GM12864 (cell line): ENCODE data around the gene CD151.

Source experiments
- DNase-seq: peaks from one replicate; pipeline ENCODE4 v3.0.0-alpha.2; 2011; ENCODE audit warnings: low read depth
- H3K4me3 ChIP-seq: 2 replicates; pipeline ENCODE4 v1.5.1; 2011; ENCODE audit warnings: mild to moderate bottlenecking, low read depth, low read length, control low read depth
- TF ChIP-seq, protein P1 (sequence below): IDR thresholded peaks from 2 replicates; pipeline ENCODE4 v1.5.1; 2011; ENCODE audit warnings: low read depth, mild to moderate bottlenecking, moderate library complexity, low read length, control low read depth, inconsistent platforms; ENCODE audit errors: missing control alignments

CD151 gene

DNA sequence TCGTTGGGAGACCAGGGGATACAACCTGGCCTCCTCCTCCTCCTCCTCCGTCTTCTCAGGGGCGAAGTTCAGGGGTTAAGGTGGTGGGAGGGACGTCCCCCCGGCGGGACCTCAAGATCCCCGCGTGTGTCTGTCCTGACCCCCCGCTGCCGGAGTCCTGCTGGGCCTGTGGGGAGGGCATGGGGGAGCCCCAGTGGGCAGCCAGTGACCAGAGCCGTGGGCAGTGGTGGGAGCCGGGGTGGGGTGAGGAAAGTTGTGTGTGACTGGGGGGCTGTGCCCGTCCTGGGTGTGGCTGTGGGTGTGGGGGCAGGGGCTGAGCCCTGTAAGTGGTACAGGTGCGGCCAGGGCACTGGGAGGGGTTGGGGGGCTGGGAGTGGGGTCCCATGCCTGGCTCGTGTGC is 20.0 kb downstream of the CD151 start:
- DNase-seq: no peak
- no peak overlapping the region for H3K4me3 ChIP-seq
- TF ChIP-seq, protein P1, sequence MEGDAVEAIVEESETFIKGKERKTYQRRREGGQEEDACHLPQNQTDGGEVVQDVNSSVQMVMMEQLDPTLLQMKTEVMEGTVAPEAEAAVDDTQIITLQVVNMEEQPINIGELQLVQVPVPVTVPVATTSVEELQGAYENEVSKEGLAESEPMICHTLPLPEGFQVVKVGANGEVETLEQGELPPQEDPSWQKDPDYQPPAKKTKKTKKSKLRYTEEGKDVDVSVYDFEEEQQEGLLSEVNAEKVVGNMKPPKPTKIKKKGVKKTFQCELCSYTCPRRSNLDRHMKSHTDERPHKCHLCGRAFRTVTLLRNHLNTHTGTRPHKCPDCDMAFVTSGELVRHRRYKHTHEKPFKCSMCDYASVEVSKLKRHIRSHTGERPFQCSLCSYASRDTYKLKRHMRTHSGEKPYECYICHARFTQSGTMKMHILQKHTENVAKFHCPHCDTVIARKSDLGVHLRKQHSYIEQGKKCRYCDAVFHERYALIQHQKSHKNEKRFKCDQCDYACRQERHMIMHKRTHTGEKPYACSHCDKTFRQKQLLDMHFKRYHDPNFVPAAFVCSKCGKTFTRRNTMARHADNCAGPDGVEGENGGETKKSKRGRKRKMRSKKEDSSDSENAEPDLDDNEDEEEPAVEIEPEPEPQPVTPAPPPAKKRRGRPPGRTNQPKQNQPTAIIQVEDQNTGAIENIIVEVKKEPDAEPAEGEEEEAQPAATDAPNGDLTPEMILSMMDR: no peak

DNA sequence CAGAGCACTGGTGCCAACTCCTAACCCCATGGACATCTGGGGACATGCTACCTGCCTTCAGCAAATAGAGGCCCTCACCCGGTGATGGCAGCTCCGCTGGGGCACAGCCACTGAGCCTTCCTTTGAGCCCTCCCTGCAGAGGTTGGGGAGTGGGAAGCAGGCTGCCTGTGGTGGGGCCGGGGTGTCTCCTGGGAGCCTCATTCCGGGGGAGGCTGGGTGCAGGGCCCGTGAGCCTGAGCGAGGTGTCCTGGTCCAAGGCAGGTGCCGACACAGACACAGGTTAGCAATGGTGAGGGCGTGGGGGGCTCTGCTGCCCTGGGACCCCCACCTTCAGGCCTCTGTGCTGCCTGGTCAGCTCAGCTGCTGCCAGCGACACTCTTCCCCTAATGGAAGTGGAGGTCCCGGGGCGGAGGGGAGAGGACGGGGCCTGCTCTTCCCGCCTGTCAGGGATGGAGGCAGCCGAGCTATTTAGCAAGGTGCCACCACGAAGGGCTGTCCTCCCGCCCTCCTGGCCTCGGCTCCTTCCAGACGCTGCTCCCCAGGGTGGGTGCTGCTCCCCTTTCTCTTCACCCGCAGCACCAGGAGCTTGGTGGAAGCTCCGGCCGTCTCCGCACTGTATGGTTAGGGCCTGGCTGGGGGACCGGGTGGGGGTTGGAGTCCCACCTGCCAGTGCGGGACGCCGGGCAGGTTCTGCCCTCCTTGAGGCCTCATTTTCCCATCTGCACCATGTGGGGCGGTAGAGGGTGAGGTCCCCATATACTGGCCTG is 21.1 kb downstream of the CD151 start:
- no peak overlapping the region for H3K4me3 ChIP-seq
- TF ChIP-seq, protein P1: no peak
- DNase-seq: no peak

DNA sequence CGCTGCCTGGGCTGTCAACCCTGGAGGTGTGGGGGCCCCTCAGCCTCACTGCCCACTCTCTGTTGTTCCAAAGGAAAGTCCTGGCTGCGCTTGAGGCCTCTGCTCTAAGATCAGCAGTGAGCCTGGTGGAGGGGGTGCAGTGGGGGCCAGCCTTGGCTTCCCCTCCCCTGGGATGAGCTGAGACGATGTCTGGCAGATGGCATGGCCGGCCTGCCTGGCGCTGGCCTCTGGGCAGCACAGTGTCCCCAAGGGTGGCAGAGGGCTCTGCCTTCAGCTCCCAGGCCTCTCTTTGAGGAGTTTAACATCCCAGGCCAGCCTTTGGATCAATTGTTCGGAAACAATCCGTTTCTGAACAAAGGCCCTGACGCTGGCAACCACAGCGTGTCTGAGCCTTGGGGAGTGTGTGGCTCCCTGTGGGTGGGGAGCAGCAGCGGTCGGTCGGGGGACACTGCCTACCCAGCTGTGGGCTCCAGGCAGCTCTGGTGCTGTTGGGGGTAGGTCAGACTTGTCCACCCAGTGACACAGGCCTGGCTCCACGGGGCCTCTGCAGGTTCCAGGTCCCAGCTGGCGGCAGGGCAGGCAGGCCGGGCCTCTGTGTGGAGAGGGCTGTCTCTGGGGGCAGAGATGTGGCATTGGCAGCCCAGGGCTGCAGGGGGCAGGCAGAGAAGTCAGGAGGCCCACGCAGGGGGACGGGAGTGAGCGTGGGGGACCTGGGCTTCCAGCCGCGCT is 22.0 kb downstream of the CD151 start:
- TF ChIP-seq, protein P1: no peak
- H3K4me3 ChIP-seq: no peak overlapping the region
- no peak for DNase-seq

DNA sequence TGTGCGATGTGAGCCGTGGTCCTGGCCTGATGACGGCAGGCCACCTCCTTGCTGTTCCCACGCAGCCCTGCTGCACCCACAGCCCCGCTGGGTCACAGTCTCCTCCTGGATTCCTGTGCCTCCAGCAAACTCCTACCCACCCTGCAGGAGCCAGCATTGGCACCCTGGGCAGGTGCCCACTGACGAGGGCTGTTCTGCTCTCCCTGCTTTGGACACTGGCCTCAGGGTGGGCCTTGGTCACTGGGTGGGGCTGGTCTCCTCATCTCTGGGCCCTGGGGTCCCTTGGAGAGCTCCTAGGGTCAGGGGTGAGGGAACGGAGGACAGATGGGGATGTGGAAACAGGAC is 22.6 kb downstream of the CD151 start:
- H3K4me3 ChIP-seq: no peak overlapping the region
- TF ChIP-seq, protein P1: no peak
- no peak for DNase-seq

DNA sequence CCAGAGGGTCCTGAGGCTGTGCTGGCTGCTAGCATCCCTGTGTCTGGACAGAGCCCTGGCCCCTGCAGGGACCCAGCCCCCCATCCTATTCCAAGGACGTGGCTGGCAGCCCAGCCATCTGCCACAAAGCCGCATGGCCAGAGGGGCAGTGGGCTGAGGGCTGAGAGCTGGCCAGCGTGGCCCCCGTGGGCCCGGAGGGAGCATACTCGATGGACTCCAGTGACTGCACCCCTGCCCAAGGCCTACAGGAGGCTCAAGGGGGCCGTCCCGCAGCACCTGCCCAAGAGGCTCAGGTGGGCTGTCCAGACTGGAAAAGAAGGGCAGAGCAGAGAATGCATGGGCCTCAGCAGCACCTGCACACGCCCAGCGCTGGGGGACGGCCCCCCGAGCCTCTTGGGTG is 23.0 kb downstream of the CD151 start:
- no peak overlapping the region for H3K4me3 ChIP-seq
- TF ChIP-seq, protein P1: no peak
- DNase-seq: no peak

DNA sequence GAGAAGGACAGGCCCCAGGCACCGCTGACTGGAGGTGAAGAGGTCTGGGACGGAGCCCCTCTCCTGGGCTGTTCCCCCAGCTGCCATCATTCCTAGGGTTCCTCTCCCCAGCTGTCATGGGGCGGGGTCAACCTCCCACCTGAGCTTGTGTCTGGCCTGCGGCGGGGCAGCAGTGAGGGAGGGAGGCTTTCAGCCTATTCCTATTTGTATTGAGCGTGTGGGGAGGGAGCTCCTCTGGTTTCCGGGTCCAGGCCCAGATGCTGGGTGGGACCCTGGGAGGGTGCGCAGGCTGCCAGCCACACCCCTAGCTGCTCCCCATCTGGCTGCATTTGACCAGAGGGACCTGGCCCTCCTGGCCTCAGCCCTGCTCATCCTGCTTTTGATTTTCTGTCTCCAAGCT is 23.6 kb downstream of the CD151 start:
- no peak overlapping the region for H3K4me3 ChIP-seq
- DNase-seq: no peak
- TF ChIP-seq, protein P1: no peak
